HepG2 (cell line): Measurements from ENCODE around the gene ARID1A. TPM values are rescaled to one million over a fixed set of nuclear protein-coding genes. Genes with fewer than 3 reads are reported as not detected.
A peak's percentile ranks its signal among the peaks of the same experiment; 100 is the strongest.

ENCODE experiments used
- ATAC-seq: fragments of 200-7000 bp; cut with Tn5 transposase; 3 replicates; pipeline ENCODE4 v1.9.1; 2020; ENCODE audit warnings: mild to moderate bottlenecking, moderate library complexity
- BruUV-seq: library from RNA; stranded (reverse); fragments of 400-500 nt; replicated peaks from 2 replicates; lab custom pipeline; 2021; lab: Mats Ljungman, UMichigan
- CTCF ChIA-PET: fragments of 300-600 bp; formaldehyde crosslinking; extraction: SDS; loops from one replicate; lab custom pipeline; 2021; ENCODE audit warnings: low total read pairs, inconsistent platforms, low intra/inter-chr PET ratio; lab: Yijun Ruan, JAX
- POLR2A ChIA-PET: fragments of 350-600 bp; sonication (Branson Sonifier 250); formaldehyde crosslinking; loops from one replicate; lab custom pipeline; 2020; ENCODE audit warnings: antibody characterized with exemption, inconsistent platforms; lab: Yijun Ruan, JAX
- DNase-seq: peaks from one replicate; pipeline ENCODE4 v3.0.0-alpha.2; 2015; ENCODE audit warnings: low spot score
- FAIRE-seq: peaks from 3 replicates; lab custom pipeline; 2011; peaks lifted over from hg19 to GRCh38; lab: Jason Lieb, UNC
- H2AFZ ChIP-seq: one replicate; pipeline ENCODE4 v1.6.1; 2011; ENCODE audit warnings: low read length, inconsistent platforms
- H3K27ac ChIP-seq: fragments of 300-600 bp; 3 replicates; pipeline ENCODE4 v1.8.0; 2011; ENCODE audit warnings: mixed run types, mild to moderate bottlenecking, mixed read lengths, low read length, inconsistent platforms; ENCODE audit not compliant: insufficient read depth; ENCODE audit errors: extremely low read length
- H3K27me3 ChIP-seq, 2 experiments: fragments of 200-600 bp in 1 of 2; 2 replicates in 1 of 2; 3 replicates in 1 of 2; pipeline versions ENCODE4 v1.6.0 to v1.8.0; 2011; ENCODE audit warnings: low read length in 2 of 2, mild to moderate bottlenecking in 2 of 2, moderate library complexity in 2 of 2, inconsistent platforms in 1 of 2; ENCODE audit not compliant: insufficient read depth in 2 of 2, control insufficient read depth in 1 of 2
- H3K36me3 ChIP-seq, 2 experiments: fragments of 200-600 bp in 1 of 2; replicated peaks in 1 of 2; 2 replicates in 1 of 2; 3 replicates in 1 of 2; pipeline versions ENCODE4 v1.5.1 to v1.8.0; 2011; ENCODE audit warnings: low read length in 2 of 2, inconsistent platforms in 1 of 2; ENCODE audit not compliant: insufficient read depth in 2 of 2, control insufficient read depth in 1 of 2
- H3K4me1 ChIP-seq: 2 replicates; pipeline ENCODE4 v1.5.1; 2012; ENCODE audit warnings: low read length, inconsistent platforms; ENCODE audit not compliant: insufficient read depth
- H3K4me2 ChIP-seq: 2 replicates; pipeline ENCODE4 v1.6.0; 2011; ENCODE audit warnings: low read depth, low read length, inconsistent platforms
- H3K4me3 ChIP-seq, 3 experiments: fragments of 200-600 bp in 1 of 3; sonication (generic), shearing (Covaris generic) in 1 of 3; replicated peaks in 1 of 3; 2 replicates each; pipeline ENCODE4 v1.5.1; 2011 to 2016; ENCODE audit warnings: low read length in 3 of 3, inconsistent platforms in 2 of 3, low read depth in 2 of 3, mild to moderate bottlenecking in 2 of 3, control low read depth in 1 of 3, mixed read lengths in 1 of 3; ENCODE audit not compliant: insufficient read depth in 1 of 3
- H3K79me2 ChIP-seq: one replicate; pipeline ENCODE4 v1.6.1; 2011; ENCODE audit warnings: low read length, inconsistent platforms; ENCODE audit not compliant: insufficient read depth
- H3K9ac ChIP-seq: 2 replicates; pipeline ENCODE4 v1.6.0; 2011; ENCODE audit warnings: mild to moderate bottlenecking, low read depth, low read length, inconsistent platforms; ENCODE audit not compliant: insufficient read depth
- H3K9me3 ChIP-seq: 2 replicates; pipeline ENCODE4 v1.5.1; 2012; ENCODE audit warnings: mild to moderate bottlenecking, low read length
- H4K20me1 ChIP-seq: 2 replicates; pipeline ENCODE4 v1.6.0; 2011; ENCODE audit warnings: inconsistent platforms, mild to moderate bottlenecking, low read length, moderate library complexity; ENCODE audit not compliant: insufficient read depth
- YY1 ChIP-seq: IDR thresholded peaks from 2 replicates; pipeline ENCODE4 v1.6.1; 2011; ENCODE audit warnings: low read length, low read depth, moderate library complexity, mild to moderate bottlenecking; ENCODE audit not compliant: insufficient read depth, insufficient replicate concordance
- ZMYM3 ChIP-seq: sonication (generic); formaldehyde crosslinking; IDR thresholded peaks from 2 replicates; pipeline ENCODE4 v1.5.1; 2020; ENCODE audit warnings: mild to moderate bottlenecking, missing genetic modification reagents
- WGBS: methylation state at CpG from one replicate; pipeline ENCODE4 v1.1.6; 2017; ENCODE audit warnings: low lambda C conversion rate; 5-methylcytosine and 5-hydroxymethylcytosine counted together
- in situ Hi-C: cut with HindIII; loops from 2 replicates; pipeline ENCODE4 v1.10.0; 2017; ENCODE audit warnings: low pct_unique_long_range_greater_than_20kb; ENCODE audit not compliant: extremely low pct_ligation_motif_present
- intact Hi-C: fragments of 100-400 bp; cut with micrococcal nuclease; formaldehyde crosslinking; loops from one replicate; pipeline ENCODE4 v1.10.0; 2022; ENCODE audit not compliant: unreplicated experiment
- polyA plus RNA-seq, 8 experiments: library from polyadenylated mRNA; depleted of rRNA in 3 of 8; stranded (reverse) in 7 of 8; unstranded in 1 of 8; fragments of >200 nt; fragmentation: Illumina TruSeq in 4 of 8; extraction: Trizol in 4 of 8; gene quantifications; 2 replicates each; pipeline versions ENCODE4 v1.2.1 to v1.2.3, GENCODE V29; 2011 to 2016; ENCODE audit warnings: low read depth in 4 of 8, missing spikeins in 1 of 8, mixed read lengths in 1 of 8; ENCODE audit not compliant: insufficient read depth in 1 of 8
- small RNA-seq, 3 experiments: library from RNA; depleted of rRNA; stranded (forward); fragments of <200 nt; gene quantifications; one replicate each; pipeline ENCODE3, GENCODE V24; 2012; ENCODE audit warnings: low read depth in 2 of 3, low replicate concordance in 1 of 3; ENCODE audit not compliant: insufficient read length in 3 of 3, insufficient read depth in 2 of 3
- total RNA-seq, 5 experiments: library from RNA; depleted of rRNA; stranded (reverse); fragments of >200 nt; fragmentation: Illumina TruSeq; extraction: Trizol; gene quantifications; 2 replicates each; pipeline ENCODE4 v1.2.3, GENCODE V29; 2016; ENCODE audit warnings: low read depth in 1 of 5

ARID1A gene
- total and polyA plus RNA-seq, 2 of the 13 experiments (the other 11 are each of a cell fraction or from before 2014, with no cell fraction given), result 11.9 to 15.9 TPM

DNA sequence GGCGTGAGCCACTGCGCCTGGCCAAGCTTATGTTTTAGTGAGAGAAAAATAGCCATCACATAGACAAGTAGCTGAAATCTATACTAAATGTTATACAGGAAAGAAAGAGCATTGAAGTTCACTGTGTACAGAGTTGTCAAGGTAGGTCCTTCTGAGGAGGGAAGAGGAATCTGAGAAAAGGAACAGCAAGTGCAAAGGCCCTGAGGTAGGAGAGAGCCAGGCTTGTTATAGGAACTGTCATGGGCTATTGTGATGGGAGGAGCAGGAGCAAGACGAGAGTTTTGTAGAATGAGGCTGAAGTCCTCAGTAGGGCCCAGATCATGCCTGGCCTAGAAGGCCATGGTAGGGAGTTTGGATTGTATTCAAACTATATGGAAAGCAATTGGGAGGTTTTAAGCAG lies 135.2 kb downstream of the ARID1A start:
- peak overlapping the region; percentile 52; the same call in 1 of the 2 replicates for H3K4me2 ChIP-seq
- no peak for FAIRE-seq
- no peaks in the 10 kb centered on the region for H3K9me3 ChIP-seq
- ChIA-PET POLR2A (interaction anchor here (0.8 to 2.1 kb wide), 5 partner anchors 10 to 59 kb away, joined by 3 to 6 read pairs (median 4); partner anchors contain the start of gene GPN2), CTCF (no interaction called here)
- BruUV-seq, result no TSS peak
- peaks cover 23% of the 10 kb centered on the region for H3K79me2 ChIP-seq
- no peak for TF ChIP-seq YY1
- TF ChIP-seq ZMYM3 (CRISPR knock-in tag), result peak; percentile 64
- no peaks in the 10 kb centered on the region for H3K27me3 ChIP-seq
- 93% methylated on average over 3 of the region's 3 CpGs for WGBS
- intact Hi-C loops (no loop called here), in situ Hi-C loops (no loop called here)
- H2AFZ ChIP-seq, result no peak overlapping the region
- peak overlapping the region; percentile 58 for H3K27ac ChIP-seq
- H3K36me3 ChIP-seq, result peaks cover 8 to 32% of the 10 kb centered on the region in 2 experiments
- H4K20me1 ChIP-seq, result peaks cover 4% of the 10 kb centered on the region; the same call in 1 of the 2 replicates
- H3K4me1 ChIP-seq, result peaks cover 54% of the 10 kb centered on the region
- H3K9ac ChIP-seq, result peak overlapping the region; percentile 37; the same call in 1 of the 2 replicates
- H3K4me3 ChIP-seq, result no peak overlapping the region
- no peak for ATAC-seq
- no peak for DNase-seq

Small RNA genes within 50 kb of the gene (small RNA-seq; reads per million reads assigned to genes)
- gene AL627082.1, result 0 reads per million in 3 experiments
- gene RN7SL165P, result 0 reads per million in 3 experiments

Other genes with a start within 250 kb of the ARID1A start
- 343 and 366 TPM in 2 replicates for gene HMGN2, start 223.6 kb upstream of the ARID1A start, total RNA-seq (2016; rRNA removed; fragmentation: Illumina TruSeq; extraction: Trizol)
- 40.5 and 63.4 TPM in 2 replicates for gene HMGN2, start 223.6 kb upstream of the ARID1A start, polyA plus RNA-seq (2011; rRNA removed)
- 24.0 and 24.2 TPM in 2 replicates for gene RPS6KA1, start 166.3 kb upstream of the ARID1A start, total RNA-seq (2016; rRNA removed; fragmentation: Illumina TruSeq; extraction: Trizol)
- gene RPS6KA1, start 166.3 kb upstream of the ARID1A start, polyA plus RNA-seq (2011; rRNA removed), result 19.6 and 22.1 TPM in 2 replicates
- gene PIGV, start 91.9 kb downstream of the ARID1A start, total RNA-seq (2016; rRNA removed; fragmentation: Illumina TruSeq; extraction: Trizol), result 7.9 and 13.5 TPM in 2 replicates
- gene PIGV, start 91.9 kb downstream of the ARID1A start, polyA plus RNA-seq (2011; rRNA removed), result 22.7 and 26.0 TPM in 2 replicates
- 9.0 and 13.2 TPM in 2 replicates for gene ZDHHC18, start 130.7 kb downstream of the ARID1A start, total RNA-seq (2016; rRNA removed; fragmentation: Illumina TruSeq; extraction: Trizol)
- gene ZDHHC18, start 130.7 kb downstream of the ARID1A start, polyA plus RNA-seq (2011; rRNA removed), result 35.3 and 40.6 TPM in 2 replicates
- 5.6 and 6.8 TPM in 2 replicates for gene SFN, start 167.1 kb downstream of the ARID1A start, total RNA-seq (2016; rRNA removed; fragmentation: Illumina TruSeq; extraction: Trizol)
- gene SFN, start 167.1 kb downstream of the ARID1A start, polyA plus RNA-seq (2011; rRNA removed), result 4.0 and 4.3 TPM in 2 replicates
- 19.3 and 22.9 TPM in 2 replicates for gene GPN2, start 194.3 kb downstream of the ARID1A start, total RNA-seq (2016; rRNA removed; fragmentation: Illumina TruSeq; extraction: Trizol)
- 38.9 and 41.8 TPM in 2 replicates for gene GPN2, start 194.3 kb downstream of the ARID1A start, polyA plus RNA-seq (2011; rRNA removed)
- gene GPATCH3, start 204.5 kb downstream of the ARID1A start, total RNA-seq (2016; rRNA removed; fragmentation: Illumina TruSeq; extraction: Trizol), result 11.0 and 12.5 TPM in 2 replicates
- gene GPATCH3, start 204.5 kb downstream of the ARID1A start, polyA plus RNA-seq (2011; rRNA removed), result 6.8 and 8.3 TPM in 2 replicates
- 71.6 and 72.5 TPM in 2 replicates for gene NR0B2, start 218.0 kb downstream of the ARID1A start, total RNA-seq (2016; rRNA removed; fragmentation: Illumina TruSeq; extraction: Trizol)
- 133 and 203 TPM in 2 replicates for gene NR0B2, start 218.0 kb downstream of the ARID1A start, polyA plus RNA-seq (2011; rRNA removed)
- gene NUDC, start 225.7 kb downstream of the ARID1A start, total RNA-seq (2016; rRNA removed; fragmentation: Illumina TruSeq; extraction: Trizol), result 104 and 126 TPM in 2 replicates
- 34.7 and 41.0 TPM in 2 replicates for gene NUDC, start 225.7 kb downstream of the ARID1A start, polyA plus RNA-seq (2011; rRNA removed)